DOHH2 (cell line): ENCODE data around the gene WWOX.

ENCODE experiments used
- CTCF ChIP-seq: fragments of 200-600 bp; sonication (generic); IDR thresholded peaks from one replicate; pipeline ENCODE4 v1.5.1; 2014; ENCODE audit warnings: antibody characterized with exemption, mild to moderate bottlenecking, low read depth, low read length; ENCODE audit not compliant: poor library complexity, severe bottlenecking
- EZH2phosphoT487 ChIP-seq: fragments of 200-600 bp; sonication (generic); IDR thresholded peaks from 2 replicates; pipeline ENCODE4 v1.6.1; 2017; ENCODE audit warnings: borderline replicate concordance, mild to moderate bottlenecking, antibody characterized with exemption, low read length, moderate library complexity, mixed read lengths

GRCh38 chr16:79074541-79074940, 975.1 kb downstream of the WWOX start:
- TF ChIP-seq CTCF, result no peak
- TF ChIP-seq EZH2phosphoT487, result no peak
